Ishikawa (cell line): ENCODE results near the gene TGM4.

Experiments
- CEBPB ChIP-seq: IDR thresholded peaks from 2 replicates; pipeline ENCODE4 v1.6.1; 2012
- CREB1 ChIP-seq: IDR thresholded peaks from 2 replicates; pipeline ENCODE4 v1.6.1; 2012; ENCODE audit warnings: low read depth
- EGR1 ChIP-seq: IDR thresholded peaks from 2 replicates; pipeline ENCODE4 v1.6.1; 2012
- EP300 ChIP-seq: IDR thresholded peaks from 2 replicates; pipeline ENCODE4 v1.6.1; 2012; ENCODE audit warnings: borderline replicate concordance
- FOXM1 ChIP-seq: IDR thresholded peaks from 2 replicates; pipeline ENCODE4 v1.6.1; 2012; ENCODE audit warnings: low read depth, borderline replicate concordance
- MAX ChIP-seq: IDR thresholded peaks from 2 replicates; pipeline ENCODE4 v1.6.1; 2012
- NFIC ChIP-seq: IDR thresholded peaks from 2 replicates; pipeline ENCODE4 v1.6.1; 2012
- RAD21 ChIP-seq: IDR thresholded peaks from 2 replicates; pipeline ENCODE4 v1.6.1; 2012; ENCODE audit warnings: low read depth
- TAF1 ChIP-seq: IDR thresholded peaks from 2 replicates; pipeline ENCODE4 v1.6.1; 2012; ENCODE audit warnings: low read depth, mild to moderate bottlenecking
- TCF12 ChIP-seq: IDR thresholded peaks from 2 replicates; pipeline ENCODE4 v1.6.1; 2012; ENCODE audit warnings: low read depth
- TEAD4 ChIP-seq: IDR thresholded peaks from 2 replicates; pipeline ENCODE4 v1.6.1; 2012
- USF1 ChIP-seq: IDR thresholded peaks from 2 replicates; pipeline ENCODE4 v1.6.1; 2012
- YY1 ChIP-seq: IDR thresholded peaks from 2 replicates; pipeline ENCODE4 v1.6.1; 2012; ENCODE audit warnings: low read depth
- ZBTB7A ChIP-seq: IDR thresholded peaks from 2 replicates; pipeline ENCODE4 v1.6.1; 2012; ENCODE audit warnings: low read depth
- TF ChIP-seq, protein P1 (sequence below): IDR thresholded peaks from 2 replicates; pipeline ENCODE4 v1.6.1; 2012; ENCODE audit warnings: low read depth, mild to moderate bottlenecking

The TGM4 gene

DNA sequence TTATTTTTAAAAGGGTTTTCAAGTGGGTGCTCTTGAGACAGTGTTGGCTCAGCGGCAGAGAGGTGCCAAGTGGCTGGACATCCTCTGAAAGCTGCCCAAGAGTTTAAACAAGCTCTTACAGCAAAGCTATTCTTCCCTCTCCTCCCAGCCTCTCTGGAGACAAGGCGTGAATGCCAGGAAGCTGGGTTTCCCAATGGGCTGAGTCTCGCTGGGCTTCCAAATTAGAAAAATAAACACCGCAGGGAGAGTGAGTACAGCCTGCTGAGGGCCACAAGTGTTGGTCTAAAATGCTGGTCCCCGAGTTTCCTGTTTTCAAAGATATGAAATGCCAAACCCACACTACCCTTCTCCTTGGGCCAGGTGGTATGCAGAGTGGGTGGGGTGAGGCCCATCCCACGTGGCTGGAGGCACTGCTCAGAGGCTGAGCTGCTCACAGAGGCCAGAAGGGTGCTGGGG is 65.2 kb downstream of the TGM4 start:
- TF ChIP-seq ZBTB7A, result no peak
- no peak for TF ChIP-seq TAF1
- no peak for TF ChIP-seq EP300
- no peak for TF ChIP-seq NFIC
- no peak for TF ChIP-seq CREB1
- TF ChIP-seq FOXM1, result no peak
- no peak for TF ChIP-seq TEAD4
- TF ChIP-seq RAD21, result no peak
- TF ChIP-seq CEBPB, result no peak
- TF ChIP-seq, protein P1, sequence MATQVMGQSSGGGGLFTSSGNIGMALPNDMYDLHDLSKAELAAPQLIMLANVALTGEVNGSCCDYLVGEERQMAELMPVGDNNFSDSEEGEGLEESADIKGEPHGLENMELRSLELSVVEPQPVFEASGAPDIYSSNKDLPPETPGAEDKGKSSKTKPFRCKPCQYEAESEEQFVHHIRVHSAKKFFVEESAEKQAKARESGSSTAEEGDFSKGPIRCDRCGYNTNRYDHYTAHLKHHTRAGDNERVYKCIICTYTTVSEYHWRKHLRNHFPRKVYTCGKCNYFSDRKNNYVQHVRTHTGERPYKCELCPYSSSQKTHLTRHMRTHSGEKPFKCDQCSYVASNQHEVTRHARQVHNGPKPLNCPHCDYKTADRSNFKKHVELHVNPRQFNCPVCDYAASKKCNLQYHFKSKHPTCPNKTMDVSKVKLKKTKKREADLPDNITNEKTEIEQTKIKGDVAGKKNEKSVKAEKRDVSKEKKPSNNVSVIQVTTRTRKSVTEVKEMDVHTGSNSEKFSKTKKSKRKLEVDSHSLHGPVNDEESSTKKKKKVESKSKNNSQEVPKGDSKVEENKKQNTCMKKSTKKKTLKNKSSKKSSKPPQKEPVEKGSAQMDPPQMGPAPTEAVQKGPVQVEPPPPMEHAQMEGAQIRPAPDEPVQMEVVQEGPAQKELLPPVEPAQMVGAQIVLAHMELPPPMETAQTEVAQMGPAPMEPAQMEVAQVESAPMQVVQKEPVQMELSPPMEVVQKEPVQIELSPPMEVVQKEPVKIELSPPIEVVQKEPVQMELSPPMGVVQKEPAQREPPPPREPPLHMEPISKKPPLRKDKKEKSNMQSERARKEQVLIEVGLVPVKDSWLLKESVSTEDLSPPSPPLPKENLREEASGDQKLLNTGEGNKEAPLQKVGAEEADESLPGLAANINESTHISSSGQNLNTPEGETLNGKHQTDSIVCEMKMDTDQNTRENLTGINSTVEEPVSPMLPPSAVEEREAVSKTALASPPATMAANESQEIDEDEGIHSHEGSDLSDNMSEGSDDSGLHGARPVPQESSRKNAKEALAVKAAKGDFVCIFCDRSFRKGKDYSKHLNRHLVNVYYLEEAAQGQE, result no peak
- TF ChIP-seq YY1, result no peak
- no peak for TF ChIP-seq USF1
- TF ChIP-seq TCF12, result no peak
- no peak for TF ChIP-seq EGR1
- TF ChIP-seq MAX, result no peak

DNA sequence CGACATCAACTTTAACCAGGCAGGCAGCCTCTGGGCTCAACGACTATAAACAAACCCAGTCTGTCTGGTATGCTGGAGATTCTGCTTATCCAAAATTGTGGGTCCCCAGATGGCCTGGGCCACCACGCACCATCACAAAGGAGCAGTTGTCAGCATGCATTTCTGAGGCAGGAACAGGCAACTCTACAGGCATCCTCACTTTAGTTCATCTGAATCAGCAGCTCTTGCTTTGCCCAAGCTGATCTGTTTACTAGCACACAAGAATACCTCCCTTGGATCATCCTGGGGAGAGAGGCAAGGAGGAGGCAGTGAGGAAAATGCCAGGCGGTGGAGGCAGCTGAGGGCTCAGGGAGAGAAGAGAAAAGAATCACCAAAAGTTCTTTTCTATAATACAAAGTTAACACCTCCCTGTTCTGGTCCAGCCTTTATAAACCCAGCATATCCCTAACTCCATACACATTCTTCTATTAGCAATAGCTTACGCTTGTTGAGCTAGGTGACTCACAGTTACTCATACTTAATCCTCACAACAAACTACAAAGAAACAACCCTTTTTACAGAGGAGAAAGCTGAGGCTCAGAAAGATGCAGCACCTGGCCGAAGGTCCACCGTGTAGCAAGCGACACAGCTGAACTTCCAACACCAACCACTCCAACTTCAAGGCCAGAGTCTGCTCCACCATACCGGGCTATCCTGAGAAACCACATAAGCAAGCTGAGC is 68.0 kb downstream of the TGM4 start:
- TF ChIP-seq EGR1, result no peak
- TF ChIP-seq CREB1, result no peak
- TF ChIP-seq ZBTB7A, result no peak
- no peak for TF ChIP-seq TEAD4
- TF ChIP-seq RAD21, result no peak
- no peak for TF ChIP-seq YY1
- TF ChIP-seq, protein P1, result no peak
- no peak for TF ChIP-seq CEBPB
- TF ChIP-seq EP300, result no peak
- TF ChIP-seq USF1, result no peak

DNA sequence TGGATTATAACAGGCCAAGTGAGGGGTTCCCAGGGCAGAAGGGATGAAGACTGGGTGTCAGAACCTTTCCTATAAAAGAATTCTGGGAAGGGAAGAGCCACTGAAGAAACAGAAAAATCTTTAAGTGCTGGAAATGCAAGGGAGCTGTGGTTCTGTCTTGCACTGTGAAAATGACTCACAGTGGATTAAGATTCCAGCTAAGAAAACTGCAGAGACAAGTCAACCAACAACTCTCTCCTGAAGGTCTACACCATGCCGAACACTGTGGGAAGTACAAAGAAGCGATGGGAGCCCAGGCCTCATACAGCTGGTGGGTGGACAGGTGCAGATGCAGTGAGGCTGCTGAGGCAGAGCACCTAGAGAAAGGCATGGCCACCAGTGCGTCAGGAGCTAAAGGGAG is 73.8 kb downstream of the TGM4 start:
- no peak for TF ChIP-seq ZBTB7A
- TF ChIP-seq, protein P1, result no peak
- TF ChIP-seq MAX, result no peak
- TF ChIP-seq CEBPB, result no peak
- TF ChIP-seq RAD21, result no peak
- TF ChIP-seq TAF1, result no peak
- no peak for TF ChIP-seq EGR1
- no peak for TF ChIP-seq NFIC
- no peak for TF ChIP-seq CREB1

DNA sequence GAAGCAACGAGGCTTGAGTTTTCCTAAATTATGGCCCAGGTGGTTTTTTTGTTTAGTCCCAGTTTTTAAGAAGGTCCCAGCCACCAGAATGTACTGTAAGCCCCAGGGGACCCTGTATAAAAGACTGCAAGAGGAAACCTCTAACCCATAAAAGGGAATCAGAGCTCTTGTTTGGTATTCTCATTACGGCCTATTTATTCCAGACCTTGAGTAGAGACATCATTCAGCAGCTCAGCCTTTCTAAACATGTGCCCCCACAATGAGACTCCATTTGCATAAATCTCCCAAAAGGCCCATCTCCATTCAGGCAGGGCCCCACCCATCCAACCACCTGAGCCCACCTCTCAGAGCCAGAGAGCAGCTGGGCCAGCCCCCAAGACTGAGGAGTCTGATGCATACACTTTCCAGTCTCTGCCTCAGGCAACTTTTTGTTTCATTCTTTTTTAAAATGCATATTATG is 75.9 kb downstream of the TGM4 start:
- no peak for TF ChIP-seq TCF12
- no peak for TF ChIP-seq RAD21
- TF ChIP-seq, protein P1, result no peak
- TF ChIP-seq CEBPB, result no peak
- TF ChIP-seq EP300, result no peak
